ENCODE data around the gene FXYD6. TPM values are rescaled to one million over a fixed set of nuclear protein-coding genes. Genes with fewer than 3 reads are reported as not detected.

The FXYD6 gene
- total and polyA plus RNA-seq, 3 donors from 2014 or later, result 186 to 439 (median 191) TPM

DNA sequence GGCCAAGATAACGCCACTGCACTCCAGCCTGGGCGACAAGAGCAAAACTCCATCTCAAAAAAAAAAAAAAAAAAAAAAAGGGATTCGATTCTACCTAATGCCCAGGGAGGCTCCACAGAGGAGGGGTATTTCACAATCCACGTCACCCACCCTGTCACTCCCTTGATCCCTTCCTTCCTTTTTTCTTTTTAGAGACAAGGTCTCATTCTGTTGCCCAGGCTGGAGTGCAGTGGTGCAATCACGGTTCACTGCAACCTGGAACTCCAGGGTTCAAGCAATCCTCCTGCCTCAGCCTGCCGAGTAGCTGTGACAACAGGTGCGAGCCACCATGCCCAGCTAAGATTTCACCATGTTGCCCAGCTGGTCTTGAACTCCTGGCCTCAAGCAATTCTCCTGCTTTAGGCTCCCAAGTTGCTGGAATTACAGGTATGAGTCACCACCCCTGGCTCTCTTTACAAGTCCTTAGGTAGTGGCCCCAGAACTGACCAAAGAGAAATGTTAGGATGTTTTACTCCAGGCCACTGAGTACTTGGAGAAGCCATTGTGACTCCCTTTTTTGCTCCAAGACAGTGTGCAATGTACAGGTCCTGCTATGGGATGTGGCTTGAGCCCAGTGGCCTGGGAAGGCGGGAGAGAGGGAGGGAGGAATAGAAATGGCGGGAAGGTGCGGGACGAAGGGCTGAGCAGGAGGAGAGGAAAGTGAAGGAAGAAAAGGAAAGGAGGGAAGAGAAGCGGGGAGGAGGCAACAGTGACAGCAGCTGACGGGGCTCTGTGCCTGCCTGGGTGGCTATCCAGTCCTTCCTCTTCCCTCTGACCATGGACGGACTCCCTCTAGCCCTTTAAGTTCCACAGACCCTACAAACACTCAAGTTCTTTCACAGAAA is 40.1 kb downstream of the FXYD6 start:
- H3K4me1 ChIP-seq, result peaks cover 30% of the 10 kb centered on the region
- no peak for TF ChIP-seq POLR2A (IDR thresholded peaks at IDR 0.05)
- TF ChIP-seq CTCF (IDR thresholded peaks at IDR 0.05), result no peak
- no peaks in the 10 kb centered on the region for H3K27me3 ChIP-seq
- no peak overlapping the region for H3K27ac ChIP-seq
- H3K36me3 ChIP-seq (ENCODE audit: low read depth, missing control alignments), result no peaks in the 10 kb centered on the region
- WGBS, 2 donors, result 85 to 86% methylated on average over 14 of the region's 14 CpGs
- intact Hi-C loops (cut with DNase I; ENCODE audit: low total_unique reads), result no loop called here
- H3K4me3 ChIP-seq, result no peak overlapping the region
- no peaks in the 10 kb centered on the region for H3K9me3 ChIP-seq
- peak; percentile 14 for DNase-seq

GRCh38 chr11:117835576-117835975 is 40.9 kb downstream of the FXYD6 start:
- H3K9me3 ChIP-seq, result no peaks in the 10 kb centered on the region
- no peaks in the 10 kb centered on the region for H3K36me3 ChIP-seq (ENCODE audit: low read depth, missing control alignments)
- WGBS, 2 donors, result 94% methylated on average over 8 of the region's 8 CpGs
- H3K4me1 ChIP-seq, result peaks cover 36% of the 10 kb centered on the region
- intact Hi-C loops (cut with DNase I; ENCODE audit: low total_unique reads), result no loop called here
- no peak for DNase-seq
- no peak overlapping the region for H3K4me3 ChIP-seq
- no peak for TF ChIP-seq CTCF (IDR thresholded peaks at IDR 0.05)
- TF ChIP-seq POLR2A (IDR thresholded peaks at IDR 0.05), result no peak
- no peaks in the 10 kb centered on the region for H3K27me3 ChIP-seq
- H3K27ac ChIP-seq, result no peak overlapping the region

GRCh38 chr11:117834838-117835443 is 41.5 kb downstream of the FXYD6 start:
- peak; percentile 12 for DNase-seq
- intact Hi-C loops (cut with DNase I; ENCODE audit: low total_unique reads), result no loop called here
- Histone ChIP-seq H3K27ac (no peak overlapping the region), H3K27me3 (no peaks in the 10 kb centered on the region), H3K4me3 (no peak overlapping the region), H3K36me3 (ENCODE audit: low read depth, missing control alignments) (no peaks in the 10 kb centered on the region), H3K9me3 (no peaks in the 10 kb centered on the region), H3K4me1 (peaks cover 41% of the 10 kb centered on the region)
- TF ChIP-seq CTCF (IDR thresholded peaks at IDR 0.05) (no peak), POLR2A (IDR thresholded peaks at IDR 0.05) (no peak)
- 94% methylated on average over 17 of the region's 17 CpGs for WGBS, 2 donors

GRCh38 chr11:117834068-117834810 is 42.2 kb downstream of the FXYD6 start:
- peaks cover 48% of the 10 kb centered on the region for H3K4me1 ChIP-seq
- WGBS, 2 donors, result 75 to 76% methylated on average over 6 of the region's 6 CpGs
- H3K9me3 ChIP-seq, result no peaks in the 10 kb centered on the region
- intact Hi-C loops (cut with DNase I; ENCODE audit: low total_unique reads), result no loop called here
- H3K4me3 ChIP-seq, result no peak overlapping the region
- no peaks in the 10 kb centered on the region for H3K36me3 ChIP-seq (ENCODE audit: low read depth, missing control alignments)
- TF ChIP-seq POLR2A (IDR thresholded peaks at IDR 0.05), result no peak
- TF ChIP-seq CTCF (IDR thresholded peaks at IDR 0.05), result no peak
- H3K27ac ChIP-seq, result peak overlapping the region in 1 of 2 donors; percentile 36
- no peaks in the 10 kb centered on the region for H3K27me3 ChIP-seq
- peak; percentile 10 for DNase-seq

Measured in testis (tissue), 3 donors.